ENCODE data around the gene YBX2. TPM values are rescaled to one million over a fixed set of nuclear protein-coding genes. Genes with fewer than 3 reads are reported as not detected.
"Not testable (repeated sequence)": the region's sequence is repeated elsewhere in the genome, so short reads cannot be mapped to it uniquely, and the experiment has no call there.

Gene YBX2
- total RNA-seq, 4 donors from 2014 or later = 1.9 to 9.7 (median 4.0) TPM

DNA sequence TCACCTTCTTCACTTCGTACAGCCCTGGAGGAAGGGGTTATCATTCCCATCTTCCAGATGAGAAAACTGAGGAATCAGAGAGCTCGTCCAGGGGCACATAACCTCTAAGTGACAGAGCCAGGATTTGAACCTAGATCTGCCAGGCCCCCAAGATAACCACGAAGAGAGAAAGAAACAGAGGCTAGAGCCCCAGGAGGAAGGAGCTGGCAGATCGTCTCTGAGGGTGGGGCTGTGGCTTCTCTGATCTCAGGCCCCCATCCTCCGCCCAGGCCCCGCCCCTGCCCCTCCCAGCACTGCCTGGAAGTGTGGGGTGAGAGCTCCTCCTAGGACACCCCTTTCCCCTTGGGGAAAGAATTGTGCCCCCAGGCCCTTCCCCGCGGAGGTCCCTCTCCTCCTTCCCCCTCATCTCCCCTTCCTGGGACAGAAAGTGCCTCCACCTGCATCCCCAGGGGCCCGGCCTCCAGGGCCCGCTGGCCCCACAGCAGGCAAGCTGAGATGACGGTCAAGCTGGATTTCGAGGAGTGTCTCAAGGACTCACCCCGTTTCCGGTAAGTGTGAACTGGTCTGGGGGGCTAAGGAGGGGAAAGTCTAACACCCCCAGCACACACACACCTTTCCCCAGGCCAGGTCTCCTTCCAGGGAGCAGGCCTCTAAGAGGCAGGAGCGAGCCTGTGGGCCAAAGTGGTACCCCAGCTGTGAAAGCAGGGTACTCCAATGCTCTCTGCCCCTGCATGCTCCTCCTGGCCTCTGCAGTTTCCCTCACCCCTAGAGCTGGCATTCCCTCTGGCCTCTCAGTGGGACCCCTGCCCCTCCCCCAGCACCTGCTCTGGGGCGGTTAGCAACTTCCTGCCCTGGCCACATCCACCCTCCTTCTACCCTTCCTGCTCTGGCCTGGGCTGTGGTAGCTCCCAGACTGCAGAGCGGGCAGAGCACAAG is 42.1 kb upstream of the YBX2 start, which contains the start of gene ACAP1:
Gene ACAP1, plus strand, starts transcription at position 290 of the 936 bp plus-strand sequence. Its CDS starts 206 bp downstream, at position 496.
- 49% methylated on average over 14 of the region's 17 CpGs for WGBS
- DNase-seq (ENCODE audit: low spot score in 2 of 2) = peak in 1 of 2 donors; percentile 76
- H3K27me3 ChIP-seq = peaks cover 8% of the 10 kb centered on the region
- H3K9me3 ChIP-seq = no peaks in the 10 kb centered on the region
- peaks cover 7% of the 10 kb centered on the region for H3K4me1 ChIP-seq
- no peaks in the 10 kb centered on the region for H3K36me3 ChIP-seq
- TF ChIP-seq POLR2A (IDR thresholded peaks at IDR 0.05) (no peak), POLR2AphosphoS5 (IDR thresholded peaks at IDR 0.05) (no peak), EP300 (IDR thresholded peaks at IDR 0.05) (no peak)
- TF ChIP-seq, protein P1, sequence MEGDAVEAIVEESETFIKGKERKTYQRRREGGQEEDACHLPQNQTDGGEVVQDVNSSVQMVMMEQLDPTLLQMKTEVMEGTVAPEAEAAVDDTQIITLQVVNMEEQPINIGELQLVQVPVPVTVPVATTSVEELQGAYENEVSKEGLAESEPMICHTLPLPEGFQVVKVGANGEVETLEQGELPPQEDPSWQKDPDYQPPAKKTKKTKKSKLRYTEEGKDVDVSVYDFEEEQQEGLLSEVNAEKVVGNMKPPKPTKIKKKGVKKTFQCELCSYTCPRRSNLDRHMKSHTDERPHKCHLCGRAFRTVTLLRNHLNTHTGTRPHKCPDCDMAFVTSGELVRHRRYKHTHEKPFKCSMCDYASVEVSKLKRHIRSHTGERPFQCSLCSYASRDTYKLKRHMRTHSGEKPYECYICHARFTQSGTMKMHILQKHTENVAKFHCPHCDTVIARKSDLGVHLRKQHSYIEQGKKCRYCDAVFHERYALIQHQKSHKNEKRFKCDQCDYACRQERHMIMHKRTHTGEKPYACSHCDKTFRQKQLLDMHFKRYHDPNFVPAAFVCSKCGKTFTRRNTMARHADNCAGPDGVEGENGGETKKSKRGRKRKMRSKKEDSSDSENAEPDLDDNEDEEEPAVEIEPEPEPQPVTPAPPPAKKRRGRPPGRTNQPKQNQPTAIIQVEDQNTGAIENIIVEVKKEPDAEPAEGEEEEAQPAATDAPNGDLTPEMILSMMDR (IDR thresholded peaks at IDR 0.05) = no peak
- no peak within 1 kb of the TSS for H3K27ac ChIP-seq
- H3K4me3 ChIP-seq = peak within 1 kb of the TSS; percentile 29

- not testable (repeated sequence) for H3K36me3 ChIP-seq; DNase-seq (ENCODE audit: low spot score in 2 of 2); H3K9me3 ChIP-seq; H3K4me3 ChIP-seq; H3K4me1 ChIP-seq; H3K27ac ChIP-seq; H3K27me3 ChIP-seq
- 81% methylated on average over 13 of the region's 13 CpGs for WGBS
These were observed 41.3 kb upstream of the YBX2 start for GRCh38 chr17:7335765-7336164.

GRCh38 chr17:7334938-7335538 is 40.6 kb upstream of the YBX2 start:
- Histone ChIP-seq H3K36me3 (no peaks in the 10 kb centered on the region), H3K4me1 (peaks cover 12% of the 10 kb centered on the region), H3K9me3 (no peaks in the 10 kb centered on the region), H3K4me3 (no peak overlapping the region), H3K27ac (no peak overlapping the region), H3K27me3 (peaks cover 8% of the 10 kb centered on the region)
- TF ChIP-seq EP300 (IDR thresholded peaks at IDR 0.05) = no peak
- TF ChIP-seq, protein P1 (IDR thresholded peaks at IDR 0.05) = no peak
- TF ChIP-seq POLR2A (IDR thresholded peaks at IDR 0.05) = no peak
- TF ChIP-seq POLR2AphosphoS5 (IDR thresholded peaks at IDR 0.05) = no peak
- 66% methylated on average over 3 of the region's 3 CpGs for WGBS
- DNase-seq (ENCODE audit: low spot score in 2 of 2) = no peak

DNA sequence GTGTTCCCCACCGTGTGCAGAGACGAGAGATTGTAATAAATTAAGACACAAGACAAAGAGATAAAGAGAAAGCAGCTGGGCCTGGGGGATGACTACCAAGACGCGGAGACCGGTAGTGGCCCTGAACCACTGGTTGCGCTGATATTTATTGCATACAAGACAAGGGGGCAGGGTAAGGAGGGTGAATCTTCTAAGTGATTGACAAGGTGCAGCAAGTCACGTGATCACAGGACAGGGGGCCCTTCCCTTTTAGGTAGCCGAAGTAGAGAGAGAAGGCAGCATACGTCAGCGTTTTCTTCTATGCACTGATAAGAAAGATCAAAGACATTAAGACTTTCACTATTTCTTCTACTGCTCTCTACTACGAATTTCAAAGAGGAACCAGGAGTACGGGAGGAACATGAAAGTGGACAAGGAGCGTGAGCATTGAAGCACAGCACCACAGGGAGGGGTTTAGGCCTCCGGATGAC is 38.2 kb upstream of the YBX2 start:
- H3K36me3 ChIP-seq; DNase-seq (ENCODE audit: low spot score in 2 of 2); H3K27me3 ChIP-seq; H3K9me3 ChIP-seq; H3K4me3 ChIP-seq; H3K27ac ChIP-seq: not testable (repeated sequence)
- H3K4me1 ChIP-seq = peaks cover 23% of the 10 kb centered on the region
- WGBS = 39% methylated on average over 14 of the region's 14 CpGs

- peaks cover 26% of the 10 kb centered on the region for H3K4me1 ChIP-seq
- 33% methylated on average over 6 of the region's 7 CpGs for WGBS
- no peaks in the 10 kb centered on the region for H3K36me3 ChIP-seq
- no peaks in the 10 kb centered on the region for H3K9me3 ChIP-seq
- no peak overlapping the region for H3K27ac ChIP-seq
- TF ChIP-seq POLR2A (IDR thresholded peaks at IDR 0.05) = no peak
- TF ChIP-seq EP300 (IDR thresholded peaks at IDR 0.05) = no peak
- H3K27me3 ChIP-seq = peaks cover 8% of the 10 kb centered on the region
- DNase-seq (ENCODE audit: low spot score in 2 of 2) = no peak
- no peak overlapping the region for H3K4me3 ChIP-seq
These were observed 37.7 kb upstream of the YBX2 start for GRCh38 chr17:7332111-7332510.

DNA sequence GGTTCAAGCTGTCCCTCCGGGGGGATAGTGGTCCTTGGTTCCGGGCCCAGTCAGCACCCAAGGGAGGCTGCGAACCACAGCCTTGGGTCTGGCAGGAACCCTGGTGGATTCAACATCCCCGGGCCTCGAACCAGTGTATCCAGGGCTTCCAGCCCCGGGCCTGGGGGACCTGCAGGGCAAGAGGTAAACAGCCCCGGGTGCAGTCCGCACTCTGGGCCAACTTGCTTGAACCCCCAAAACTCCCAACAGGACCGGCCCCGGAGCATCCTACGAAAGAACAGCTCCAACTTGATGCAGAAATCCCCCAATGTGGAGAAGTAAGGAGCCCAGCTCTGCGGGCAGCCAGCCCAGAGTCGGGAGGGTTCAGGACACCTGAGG is 36.2 kb upstream of the YBX2 start:
- Histone ChIP-seq H3K4me3 (peak overlapping the region; percentile 71), H3K4me1 (peaks cover 26% of the 10 kb centered on the region), H3K9me3 (no peaks in the 10 kb centered on the region), H3K27ac (peak overlapping the region; percentile 86), H3K27me3 (no peaks in the 10 kb centered on the region), H3K36me3 (peaks cover 10% of the 10 kb centered on the region)
- no peak for DNase-seq (ENCODE audit: low spot score in 2 of 2)
- TF ChIP-seq, protein P1 (IDR thresholded peaks at IDR 0.05) = no peak
- TF ChIP-seq POLR2AphosphoS5 (IDR thresholded peaks at IDR 0.05) = no peak
- no peak for TF ChIP-seq EP300 (IDR thresholded peaks at IDR 0.05)
- TF ChIP-seq POLR2A (IDR thresholded peaks at IDR 0.05) = no peak
- WGBS = 78% methylated on average over 6 of the region's 13 CpGs

All from suprapubic skin (tissue), 4 donors.